Measurements from ENCODE around the gene TM7SF2.

The TM7SF2 gene

GRCh38 chr11:65111744-65112545, at the start of gene TM7SF2:
Gene TM7SF2, plus strand, starts transcription at chr11:65111872. Its CDS starts 144 bp downstream, at chr11:65112016.
- DNase-seq (ENCODE audit: low read depth): peak; percentile 93

GRCh38 chr11:65063532-65063931, 48.1 kb upstream of the TM7SF2 start:
- DNase-seq (ENCODE audit: low read depth): no peak

GRCh38 chr11:65064847-65065240, 46.8 kb upstream of the TM7SF2 start:
- no peak for DNase-seq (ENCODE audit: low read depth)

- DNase-seq (ENCODE audit: low read depth): no peak
These were observed 45.8 kb upstream of the TM7SF2 start for GRCh38 chr11:65065851-65066250.

- DNase-seq (ENCODE audit: low read depth): no peak
These were observed 45.4 kb upstream of the TM7SF2 start for GRCh38 chr11:65066315-65066714.

GRCh38 chr11:65066805-65067291, 44.8 kb upstream of the TM7SF2 start:
- no peak for DNase-seq (ENCODE audit: low read depth)

GRCh38 chr11:65067446-65067845, 44.2 kb upstream of the TM7SF2 start:
- DNase-seq (ENCODE audit: low read depth): no peak

- no peak for DNase-seq (ENCODE audit: low read depth)
These were observed 42.5 kb upstream of the TM7SF2 start for GRCh38 chr11:65069217-65069616.

GRCh38 chr11:65071907-65072630, 39.6 kb upstream of the TM7SF2 start:
- DNase-seq (ENCODE audit: low read depth): no peak

GRCh38 chr11:65072631-65072966, 39.1 kb upstream of the TM7SF2 start:
- DNase-seq (ENCODE audit: low read depth): no peak

- DNase-seq (ENCODE audit: low read depth): no peak
These were observed 34.2 kb upstream of the TM7SF2 start for GRCh38 chr11:65077451-65077850.

GRCh38 chr11:65078151-65078550, 33.5 kb upstream of the TM7SF2 start:
- DNase-seq (ENCODE audit: low read depth): peak; percentile 46

- no peak for DNase-seq (ENCODE audit: low read depth)
These were observed 32.8 kb upstream of the TM7SF2 start for GRCh38 chr11:65078786-65079342.

- no peak for DNase-seq (ENCODE audit: low read depth)
These were observed 28.4 kb upstream of the TM7SF2 start for GRCh38 chr11:65083134-65083833.

GRCh38 chr11:65083834-65084597, 27.7 kb upstream of the TM7SF2 start, which contains the start of the genes CDCA5 and ZFPL1:
Gene CDCA5, minus strand, starts transcription at chr11:65084040. Its CDS starts 62 bp downstream, at chr11:65083978.
Gene ZFPL1, plus strand, starts transcription at chr11:65084222. Its CDS starts 477 bp downstream, at chr11:65084699.
- peak; percentile 96 for DNase-seq (ENCODE audit: low read depth)

- DNase-seq (ENCODE audit: low read depth): no peak
These were observed 26.9 kb upstream of the TM7SF2 start for GRCh38 chr11:65084598-65085375.

GRCh38 chr11:65085446-65085845, 26.2 kb upstream of the TM7SF2 start:
- no peak for DNase-seq (ENCODE audit: low read depth)

- no peak for DNase-seq (ENCODE audit: low read depth)
These were observed 24.9 kb upstream of the TM7SF2 start for GRCh38 chr11:65086809-65087208.

- no peak for DNase-seq (ENCODE audit: low read depth)
These were observed 24.5 kb upstream of the TM7SF2 start for GRCh38 chr11:65087216-65087615.

- DNase-seq (ENCODE audit: low read depth): no peak
These were observed 23.8 kb upstream of the TM7SF2 start for GRCh38 chr11:65087827-65088226.

- no peak for DNase-seq (ENCODE audit: low read depth)
These were observed 22.1 kb upstream of the TM7SF2 start for GRCh38 chr11:65089621-65090020.

Measured in stimulated activated CD8-positive, alpha-beta memory T cell treated with anti-CD3 and anti-CD28 coated beads, Interleukin-4, amount 100 ng/mL, for 24 hours (primary cell).